Fibroblast of lung (primary cell): ENCODE measurements around the gene NR1I3. TPM values are rescaled to one million over a fixed set of nuclear protein-coding genes. Genes with fewer than 3 reads are reported as not detected.

Experiments
- DNase-seq, 2 donors: peaks; one replicate each; pipeline versions ENCODE4 v3.0.0 to v3.0.0-alpha.2; 2010; ENCODE audit warnings: low read depth in 2 of 2
- H2AFZ ChIP-seq: 2 replicates; pipeline ENCODE4 v1.5.1; 2012; ENCODE audit warnings: low read length, control low read depth, inconsistent platforms
- H3K27ac ChIP-seq: 2 replicates; pipeline ENCODE4 v1.5.1; 2011; ENCODE audit warnings: low read length, control low read depth; ENCODE audit not compliant: insufficient read depth
- H3K27me3 ChIP-seq: 2 replicates; pipeline ENCODE4 v1.5.1; 2011; ENCODE audit warnings: mild to moderate bottlenecking, low read length; ENCODE audit not compliant: control insufficient read depth, insufficient read depth
- H3K36me3 ChIP-seq: 2 replicates; pipeline ENCODE4 v1.5.1; 2011; ENCODE audit warnings: low read length; ENCODE audit not compliant: control insufficient read depth, insufficient read depth
- H3K4me1 ChIP-seq: 2 replicates; pipeline ENCODE4 v1.5.1; 2011; ENCODE audit warnings: low read length; ENCODE audit not compliant: control insufficient read depth, insufficient read depth; ENCODE audit errors: extremely low read depth
- H3K4me2 ChIP-seq: 2 replicates; pipeline ENCODE4 v1.5.1; 2011; ENCODE audit warnings: low read length, control low read depth; ENCODE audit not compliant: insufficient read depth; ENCODE audit errors: extremely low read depth
- H3K4me3 ChIP-seq, 4 experiments: fragments of 200-600 bp in 1 of 4; sonication (generic) in 1 of 4; replicated peaks in 1 of 4; 2 replicates each; pipeline ENCODE4 v1.5.1; 2011 to 2016; ENCODE audit warnings: low read length in 4 of 4, low read depth in 3 of 4, mild to moderate bottlenecking in 3 of 4, control low read depth in 2 of 4, inconsistent platforms in 1 of 4, mixed read lengths in 1 of 4; ENCODE audit not compliant: insufficient read depth in 1 of 4; ENCODE audit errors: control extremely low read depth in 1 of 4
- H3K79me2 ChIP-seq: 2 replicates; pipeline ENCODE4 v1.5.1; 2012; ENCODE audit warnings: mild to moderate bottlenecking, low read length, inconsistent platforms; ENCODE audit not compliant: control insufficient read depth, insufficient read depth
- H3K9ac ChIP-seq: 2 replicates; pipeline ENCODE4 v1.5.1; 2011; ENCODE audit warnings: mild to moderate bottlenecking, low read length, control low read depth; ENCODE audit not compliant: insufficient read depth
- H3K9me3 ChIP-seq: 2 replicates; pipeline ENCODE4 v1.5.1; 2012; ENCODE audit warnings: low read depth, low read length; ENCODE audit not compliant: control insufficient read depth, insufficient read depth
- H4K20me1 ChIP-seq: 2 replicates; pipeline ENCODE4 v1.5.1; 2011; ENCODE audit warnings: low read length; ENCODE audit not compliant: control insufficient read depth, insufficient read depth; ENCODE audit errors: extremely low read depth
- EZH2 ChIP-seq: IDR thresholded peaks from 2 replicates; pipeline ENCODE4 v1.5.1; 2012; ENCODE audit warnings: low read length, control low read depth, mild to moderate bottlenecking; ENCODE audit errors: missing control alignments
- polyA plus RNA-seq, 2 donors: library from polyadenylated mRNA; depleted of rRNA in 1 of 2; stranded (reverse) in 1 of 2; unstranded in 1 of 2; fragments of >200 nt; gene quantifications; 2 replicates each; pipeline ENCODE4 v1.2.1, GENCODE V29; 2011 to 2012; ENCODE audit warnings: missing spikeins in 1 of 2
- total RNA-seq: library from RNA; depleted of rRNA; stranded (reverse); fragments of >200 nt; gene quantifications from 2 replicates; pipeline ENCODE4 v1.2.1, GENCODE V29; 2014
- TF ChIP-seq, protein P1 (sequence below), 2 donors: IDR thresholded peaks in 1 of 2; conservative IDR thresholded peaks in 1 of 2; 1 replicate in 1 of 2; 2 replicates in 1 of 2; pipeline ENCODE4 v1.5.1; 2011 to 2012; ENCODE audit warnings: low read length in 2 of 2, control low read depth in 1 of 2, inconsistent platforms in 1 of 2, low read depth in 1 of 2, mild to moderate bottlenecking in 1 of 2

Gene NR1I3
- total and polyA plus RNA-seq, 2 donors (not counting 1 experiment from before 2014, with no cell fraction given), result not detected

DNA sequence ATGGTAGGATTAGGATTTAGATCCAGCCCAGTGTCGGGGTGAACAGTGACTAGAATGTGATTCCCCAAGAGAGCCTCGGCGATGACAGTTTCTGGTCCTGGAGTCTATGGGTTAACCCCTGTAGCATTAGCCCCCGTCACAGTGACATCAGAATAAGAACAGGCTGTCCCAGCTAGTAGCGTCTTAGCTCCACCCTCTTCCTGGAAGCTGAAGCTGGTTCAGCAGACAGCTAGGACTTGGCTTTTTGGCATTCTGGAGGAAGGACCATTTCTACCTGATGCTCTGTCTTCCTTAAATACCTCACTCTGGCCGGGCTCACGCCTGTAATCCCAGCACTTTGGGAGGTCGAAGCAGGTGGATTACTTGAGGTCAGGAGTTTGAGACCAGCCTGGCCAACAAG, 30.8 kb downstream of the NR1I3 start:
- TF ChIP-seq, protein P1, sequence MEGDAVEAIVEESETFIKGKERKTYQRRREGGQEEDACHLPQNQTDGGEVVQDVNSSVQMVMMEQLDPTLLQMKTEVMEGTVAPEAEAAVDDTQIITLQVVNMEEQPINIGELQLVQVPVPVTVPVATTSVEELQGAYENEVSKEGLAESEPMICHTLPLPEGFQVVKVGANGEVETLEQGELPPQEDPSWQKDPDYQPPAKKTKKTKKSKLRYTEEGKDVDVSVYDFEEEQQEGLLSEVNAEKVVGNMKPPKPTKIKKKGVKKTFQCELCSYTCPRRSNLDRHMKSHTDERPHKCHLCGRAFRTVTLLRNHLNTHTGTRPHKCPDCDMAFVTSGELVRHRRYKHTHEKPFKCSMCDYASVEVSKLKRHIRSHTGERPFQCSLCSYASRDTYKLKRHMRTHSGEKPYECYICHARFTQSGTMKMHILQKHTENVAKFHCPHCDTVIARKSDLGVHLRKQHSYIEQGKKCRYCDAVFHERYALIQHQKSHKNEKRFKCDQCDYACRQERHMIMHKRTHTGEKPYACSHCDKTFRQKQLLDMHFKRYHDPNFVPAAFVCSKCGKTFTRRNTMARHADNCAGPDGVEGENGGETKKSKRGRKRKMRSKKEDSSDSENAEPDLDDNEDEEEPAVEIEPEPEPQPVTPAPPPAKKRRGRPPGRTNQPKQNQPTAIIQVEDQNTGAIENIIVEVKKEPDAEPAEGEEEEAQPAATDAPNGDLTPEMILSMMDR (conservative IDR thresholded peaks at IDR 0.05 in 1 of 2, IDR thresholded peaks at IDR 0.05 in 1 of 2; ENCODE audit: low read depth in 1 of 2, low read length in 2 of 2), result no peak
- no peak for TF ChIP-seq EZH2
- Histone ChIP-seq H3K27me3 (no peaks in the 10 kb centered on the region), H3K79me2 (peaks cover 28% of the 10 kb centered on the region), H3K4me1 (peaks cover 8% of the 10 kb centered on the region), H3K4me3 (peak overlapping the region in 1 of 4 experiments; percentile 1), H3K36me3 (peaks cover 13% of the 10 kb centered on the region), H2AFZ (no peak overlapping the region), H3K9me3 (no peaks in the 10 kb centered on the region), H4K20me1 (no peaks in the 10 kb centered on the region), H3K9ac (peak overlapping the region; percentile 36), H3K27ac (peak overlapping the region; percentile 87), H3K4me2 (no peak overlapping the region)
- peak in 1 of 2 donors; percentile 95 for DNase-seq

DNA sequence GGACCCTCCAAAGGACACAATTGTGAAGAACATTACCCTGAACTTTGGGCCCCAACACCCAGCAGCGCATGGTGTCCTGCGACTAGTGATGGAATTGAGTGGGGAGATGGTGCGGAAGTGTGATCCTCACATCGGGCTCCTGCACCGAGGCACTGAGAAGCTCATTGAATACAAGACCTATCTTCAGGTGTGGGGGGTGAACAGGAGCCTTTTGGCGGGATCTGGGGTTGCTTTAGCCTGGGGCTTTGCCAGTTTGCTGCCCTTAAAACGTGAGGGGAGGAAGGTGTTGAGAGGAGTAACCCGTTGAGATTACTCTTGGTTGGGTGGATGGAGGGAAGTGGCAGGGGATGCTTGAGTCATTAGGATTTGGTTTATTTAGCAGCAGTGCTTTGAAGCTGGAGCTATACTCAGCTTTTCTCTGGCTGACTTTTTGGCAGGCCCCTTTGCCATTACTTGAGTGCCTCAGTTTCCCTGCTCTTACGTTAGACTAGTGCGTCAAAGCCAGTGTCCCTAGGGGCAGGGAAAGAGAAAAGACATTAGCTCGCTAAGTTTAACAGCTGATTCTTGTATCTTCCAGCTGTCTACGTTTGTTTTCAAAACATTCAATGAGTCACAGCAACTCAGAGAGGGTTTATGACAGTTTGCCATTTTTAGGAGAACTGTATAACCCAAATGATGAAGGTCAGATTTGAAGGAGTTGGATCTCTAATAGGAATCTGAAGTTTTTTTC, 31.4 kb downstream of the NR1I3 start:
- H3K27me3 ChIP-seq, result no peaks in the 10 kb centered on the region
- no peaks in the 10 kb centered on the region for H3K9me3 ChIP-seq
- H3K9ac ChIP-seq, result peak overlapping the region; percentile 56
- H3K36me3 ChIP-seq, result peaks cover 13% of the 10 kb centered on the region
- H3K4me2 ChIP-seq, result no peak overlapping the region
- H2AFZ ChIP-seq, result no peak overlapping the region
- no peaks in the 10 kb centered on the region for H4K20me1 ChIP-seq
- H3K4me1 ChIP-seq, result peaks cover 11% of the 10 kb centered on the region
- peak overlapping the region; percentile 87 for H3K27ac ChIP-seq
- peak in 1 of 2 donors; percentile 91 for DNase-seq
- H3K79me2 ChIP-seq, result peaks cover 28% of the 10 kb centered on the region
- no peak for TF ChIP-seq EZH2
- TF ChIP-seq, protein P1 (conservative IDR thresholded peaks at IDR 0.05 in 1 of 2, IDR thresholded peaks at IDR 0.05 in 1 of 2; ENCODE audit: low read depth in 1 of 2, low read length in 2 of 2), result no peak
- H3K4me3 ChIP-seq, result no peak overlapping the region

DNA sequence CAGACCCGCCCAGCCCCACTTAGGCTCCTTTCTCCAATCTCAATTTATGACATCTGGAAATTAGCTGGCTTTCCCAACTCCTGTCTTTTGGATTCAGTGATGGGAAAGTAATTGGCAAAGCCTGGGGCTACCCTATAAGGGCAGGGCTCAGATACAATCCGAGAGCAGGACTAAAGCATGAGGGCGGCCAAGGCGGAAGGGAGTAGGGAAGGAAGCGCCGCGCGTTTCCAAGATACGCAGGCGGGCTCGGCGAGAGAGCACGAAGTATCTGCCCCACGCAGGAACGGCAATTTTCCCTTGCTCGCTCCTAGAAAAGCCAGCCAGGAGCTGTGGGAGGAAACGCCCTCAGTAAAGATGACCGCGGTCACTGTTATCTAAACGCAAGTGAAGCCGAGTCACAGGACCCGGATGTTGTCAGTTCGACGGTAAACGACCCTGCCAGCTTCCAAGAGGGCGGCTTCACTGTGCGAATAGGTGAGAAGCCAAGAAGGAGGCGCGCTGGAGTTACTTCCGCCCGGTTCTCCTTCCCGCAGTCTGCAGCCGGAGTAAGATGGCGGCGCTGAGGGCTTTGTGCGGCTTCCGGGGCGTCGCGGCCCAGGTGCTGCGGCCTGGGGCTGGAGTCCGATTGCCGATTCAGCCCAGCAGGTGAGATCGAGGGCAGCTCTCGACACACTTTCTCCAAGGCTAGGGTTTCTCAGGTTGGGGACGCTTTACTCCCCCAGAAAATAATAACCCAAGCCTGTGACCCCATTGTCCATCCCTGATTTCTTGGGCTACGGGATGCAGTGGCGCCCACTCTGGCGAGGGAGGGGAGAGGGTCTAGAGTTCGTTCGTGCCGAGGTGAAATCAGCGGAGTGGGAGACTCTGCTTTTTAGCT, 35.9 kb downstream of the NR1I3 start, which contains the start of gene NDUFS2:
TSS of gene NDUFS2 (plus strand) at position 532 of the 877 bp plus-strand sequence. CDS start at position 551, 19 bp downstream.
- H3K9ac ChIP-seq, result peak within 1 kb of the TSS; percentile 94
- H3K27ac ChIP-seq, result peak within 1 kb of the TSS; percentile 95
- peaks cover 46% of the 10 kb centered on the region for H3K4me1 ChIP-seq
- peak within 1 kb of the TSS; percentile 70 for H2AFZ ChIP-seq
- peak within 1 kb of the TSS; percentile 97 for H3K4me2 ChIP-seq
- H3K79me2 ChIP-seq, result peaks cover 32% of the 10 kb centered on the region
- no peak for TF ChIP-seq EZH2
- TF ChIP-seq, protein P1 (conservative IDR thresholded peaks at IDR 0.05 in 1 of 2, IDR thresholded peaks at IDR 0.05 in 1 of 2; ENCODE audit: low read depth in 1 of 2, low read length in 2 of 2), result peak; percentile 8 to 23
- H3K4me3 ChIP-seq, result peak within 1 kb of the TSS; percentile 93 to 100 (median 98)
- H3K27me3 ChIP-seq, result no peaks in the 10 kb centered on the region
- no peaks in the 10 kb centered on the region for H4K20me1 ChIP-seq
- peaks cover 2% of the 10 kb centered on the region for H3K36me3 ChIP-seq
- peak; percentile 99 for DNase-seq
- no peaks in the 10 kb centered on the region for H3K9me3 ChIP-seq
